Lung (tissue), 12 donors: ENCODE data around the gene ACTN4. TPM values are rescaled to one million over a fixed set of nuclear protein-coding genes. Genes with fewer than 3 reads are reported as not detected.

Experiments
- ATAC-seq: fragments of 200-7000 bp; cut with Tn5 transposase; one replicate; pipeline ENCODE4 v1.9.1; 2020; ENCODE audit warnings: moderate number of reproducible peaks; ENCODE audit not compliant: insufficient read depth, low FRiP score
- DNase-seq, 3 donors: peaks; one replicate each; pipeline ENCODE4 v3.0.0-alpha.2; 2013 to 2017
- H3K27ac ChIP-seq, 2 donors: one replicate each; pipeline ENCODE4 v1.5.1; 2013; ENCODE audit warnings: mild to moderate bottlenecking in 2 of 2, moderate library complexity in 2 of 2, control low read depth in 1 of 2, inconsistent platforms in 1 of 2, low read depth in 1 of 2, low read length in 1 of 2
- H3K27me3 ChIP-seq, 3 donors: one replicate each; pipeline ENCODE4 v1.5.1; 2013; ENCODE audit warnings: low read length in 2 of 3; ENCODE audit not compliant: control insufficient read depth in 3 of 3, insufficient read depth in 3 of 3
- H3K36me3 ChIP-seq, 4 donors: one replicate each; pipeline ENCODE4 v1.5.1; 2013; ENCODE audit warnings: low read length in 4 of 4, mild to moderate bottlenecking in 1 of 4, moderate library complexity in 1 of 4; ENCODE audit not compliant: control insufficient read depth in 4 of 4, insufficient read depth in 4 of 4
- H3K4me1 ChIP-seq, 5 donors: one replicate each; pipeline ENCODE4 v1.5.1; 2013; ENCODE audit warnings: low read length in 5 of 5, mild to moderate bottlenecking in 2 of 5, moderate library complexity in 1 of 5; ENCODE audit not compliant: control insufficient read depth in 5 of 5, insufficient read depth in 5 of 5
- H3K4me3 ChIP-seq: one replicate; pipeline ENCODE4 v1.5.1; 2013; ENCODE audit warnings: mild to moderate bottlenecking, control low read depth, moderate library complexity
- H3K9ac ChIP-seq, 2 donors: one replicate each; pipeline ENCODE4 v1.5.1; 2013; ENCODE audit warnings: low read length in 2 of 2, control low read depth in 1 of 2; ENCODE audit not compliant: insufficient read depth in 1 of 2
- H3K9me3 ChIP-seq, 4 donors: one replicate each; pipeline ENCODE4 v1.5.1; 2013; ENCODE audit warnings: low read length in 3 of 4, mild to moderate bottlenecking in 1 of 4, moderate library complexity in 1 of 4; ENCODE audit not compliant: control insufficient read depth in 4 of 4, insufficient read depth in 3 of 4
- CTCF ChIP-seq: IDR thresholded peaks from 2 replicates; pipeline ENCODE4 v1.5.1; 2012; ENCODE audit warnings: mild to moderate bottlenecking; ENCODE audit errors: control extremely low read depth, extremely low read depth
- WGBS, 2 donors: extraction: QIAGEN DNeasy Blood & Tissue Kit; methylation state at CpG; one replicate each; pipeline ENCODE4 v1.1.7; 2013; 5-methylcytosine and 5-hydroxymethylcytosine counted together
- polyA plus RNA-seq, 2 donors: library from polyadenylated mRNA; stranded (reverse); fragments of 200-250 nt; gene quantifications; one replicate each; pipeline ENCODE4 v1.2.1, GENCODE V29; 2013
- total RNA-seq, 2 donors: library from RNA; depleted of rRNA in 1 of 2; stranded (reverse); fragments of >200 nt in 1 of 2; gene quantifications; one replicate each; pipeline ENCODE4 v1.2.1, GENCODE V29; 2014 to 2021
- donor health status: control.
- donor health status: control.
- donor health status: Bipolar disorder and iron deficiency.
- donor health status: healthy.
- donor health status: DM: yes; HTN: yes; CAD: no.

The ACTN4 gene
- total and polyA plus RNA-seq, 4 donors: 229 to 552 (median 367) TPM

DNA sequence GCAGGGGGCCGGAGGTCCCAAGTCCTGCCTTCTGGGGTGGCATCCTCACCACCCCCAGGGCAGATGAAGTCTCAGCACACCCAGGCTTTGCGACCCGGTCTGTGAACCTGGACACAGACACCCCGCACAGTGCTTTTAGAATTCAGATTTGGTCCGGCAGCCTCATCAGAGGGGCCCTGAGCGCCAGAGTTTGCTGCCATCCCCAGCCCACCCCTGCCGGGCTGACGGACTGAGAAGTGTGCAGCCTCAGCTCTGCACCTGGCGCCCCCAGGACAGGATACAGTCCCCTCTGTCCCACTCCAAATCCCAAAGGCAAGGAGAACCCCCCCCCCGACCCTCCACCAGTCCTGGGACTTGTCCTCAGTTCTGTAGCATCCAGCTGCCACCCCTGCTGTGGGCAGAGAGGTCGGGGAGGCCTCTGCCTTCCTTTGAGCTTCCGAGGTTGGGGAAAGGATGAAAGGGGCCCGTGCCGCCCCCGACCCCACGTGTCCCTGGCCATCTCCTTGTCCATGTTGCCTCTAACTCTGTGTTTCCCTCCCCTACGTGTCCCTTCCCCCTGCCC is 79.9 kb downstream of the ACTN4 start:
- 93 to 94% methylated on average over 17 of the region's 17 CpGs for WGBS, 2 donors
- Histone ChIP-seq H3K4me3 (no peak overlapping the region), H3K27ac (peak overlapping the region in 1 of 2 donors; percentile 32), H3K36me3 (peaks cover 15 to 79% (median 36%) of the 10 kb centered on the region in 4 donors), H3K4me1 (peaks cover 0 to 10% (median 0%) of the 10 kb centered on the region in 5 donors), H3K9me3 (no peaks in the 10 kb centered on the region), H3K27me3 (no peaks in the 10 kb centered on the region), H3K9ac (no peak overlapping the region)
- no peak for TF ChIP-seq CTCF
- DNase-seq: no peak
- ATAC-seq: no peak

DNA sequence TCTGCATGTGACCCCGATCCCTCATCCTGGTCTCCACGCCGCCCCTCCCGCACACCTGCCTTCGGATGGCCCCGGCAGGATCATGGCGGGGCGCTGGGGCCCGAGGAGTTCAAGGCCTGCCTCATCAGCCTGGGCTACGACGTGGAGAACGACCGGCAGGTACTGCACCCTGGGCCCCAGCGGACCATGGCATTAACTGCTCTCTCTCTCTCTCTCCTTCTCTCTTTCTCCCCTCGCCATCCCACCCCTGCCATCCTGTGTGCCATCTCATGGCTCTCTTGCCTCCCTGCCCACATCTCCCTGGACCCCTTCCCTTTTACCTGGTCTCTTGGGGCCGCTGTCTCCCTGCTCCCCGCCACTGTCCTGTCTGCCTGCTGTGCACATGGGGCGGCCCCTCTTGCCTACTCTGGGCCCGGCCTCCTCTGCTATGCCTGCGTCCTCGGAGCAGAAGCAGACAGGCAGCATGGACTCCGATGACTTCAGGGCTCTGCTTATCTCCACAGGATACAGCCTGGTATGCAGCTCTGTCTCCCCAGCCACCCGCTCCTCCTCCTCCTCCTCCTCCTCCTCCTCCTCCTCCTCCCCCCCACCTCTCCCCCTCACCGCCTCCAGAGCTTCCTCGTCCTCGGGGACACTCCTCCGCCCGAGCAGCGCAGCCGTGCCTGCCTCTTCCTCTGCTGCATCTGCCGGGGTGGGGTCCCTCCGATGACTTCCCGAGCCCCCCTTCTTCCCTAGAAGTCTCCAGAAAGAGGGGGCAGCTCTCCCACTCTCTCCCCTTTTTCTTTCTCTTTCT is 80.6 kb downstream of the ACTN4 start:
- Histone ChIP-seq H3K36me3 (peaks cover 12 to 72% (median 33%) of the 10 kb centered on the region in 4 donors), H3K27me3 (no peaks in the 10 kb centered on the region), H3K4me1 (peaks cover 0 to 12% (median 0%) of the 10 kb centered on the region in 5 donors), H3K9me3 (no peaks in the 10 kb centered on the region), H3K9ac (no peak overlapping the region), H3K27ac (peak overlapping the region; percentile 26 to 71), H3K4me3 (no peak overlapping the region)
- TF ChIP-seq CTCF: no peak
- peak in 1 of 3 donors; percentile 17 for DNase-seq
- WGBS, 2 donors: 65 to 71% methylated on average over 33 of the region's 33 CpGs
- ATAC-seq: no peak

GRCh38 chr19:38728752-38729541 is 81.5 kb downstream of the ACTN4 start:
- Histone ChIP-seq H3K36me3 (peaks cover 9 to 63% (median 27%) of the 10 kb centered on the region in 4 donors), H3K9me3 (no peaks in the 10 kb centered on the region), H3K9ac (no peak overlapping the region), H3K4me3 (no peak overlapping the region), H3K4me1 (peaks cover 0 to 15% (median 0%) of the 10 kb centered on the region in 5 donors), H3K27me3 (no peaks in the 10 kb centered on the region), H3K27ac (peak overlapping the region in 1 of 2 donors; percentile 26)
- ATAC-seq (no peak), DNase-seq (peak in 1 of 3 donors; percentile 11)
- no peak for TF ChIP-seq CTCF
- WGBS, 2 donors: 89% methylated on average over 37 of the region's 37 CpGs
